Keratinocyte (primary cell): ENCODE data around the gene ZG16B.

ENCODE experiments used
- CTCF ChIP-seq, 3 experiments: IDR thresholded peaks in 1 of 3; conservative IDR thresholded peaks in 1 of 3; optimal IDR thresholded peaks in 1 of 3; 2 replicates in 2 of 3; 3 replicates in 1 of 3; pipeline versions ENCODE3 to v1.5.1; 2011; ENCODE audit warnings: low read length in 3 of 3, mild to moderate bottlenecking in 3 of 3, moderate library complexity in 2 of 3, control low read depth in 1 of 3, inconsistent platforms in 1 of 3; ENCODE audit not compliant: insufficient read depth in 2 of 3; ENCODE audit errors: extremely low read depth in 1 of 3
- EZH2 ChIP-seq: IDR thresholded peaks from one replicate; pipeline ENCODE4 v1.6.1; 2012; ENCODE audit warnings: inconsistent platforms, mild to moderate bottlenecking, low read length, moderate library complexity

- TF ChIP-seq EZH2 = no peak
- no peak for TF ChIP-seq CTCF (optimal IDR thresholded peaks at IDR 0.05 in 1 of 3, IDR thresholded peaks at IDR 0.05 in 1 of 3, conservative IDR thresholded peaks at IDR 0.05 in 1 of 3; ENCODE audit: extremely low read depth in 1 of 3, insufficient read depth in 2 of 3, low read length in 3 of 3)
Observed at GRCh38 chr16:2831203-2831602, 1.1 kb downstream of the ZG16B start.
